HG03064 (cell line): ENCODE data around the gene AHRR.

Experiments used
- ATAC-seq: cut with Tn5 transposase; IDR thresholded peaks from one replicate; pipeline ENCODE4 v1.9.1; 2021; ENCODE audit warnings: low read depth; ENCODE audit not compliant: unreplicated experiment

Gene AHRR

DNA sequence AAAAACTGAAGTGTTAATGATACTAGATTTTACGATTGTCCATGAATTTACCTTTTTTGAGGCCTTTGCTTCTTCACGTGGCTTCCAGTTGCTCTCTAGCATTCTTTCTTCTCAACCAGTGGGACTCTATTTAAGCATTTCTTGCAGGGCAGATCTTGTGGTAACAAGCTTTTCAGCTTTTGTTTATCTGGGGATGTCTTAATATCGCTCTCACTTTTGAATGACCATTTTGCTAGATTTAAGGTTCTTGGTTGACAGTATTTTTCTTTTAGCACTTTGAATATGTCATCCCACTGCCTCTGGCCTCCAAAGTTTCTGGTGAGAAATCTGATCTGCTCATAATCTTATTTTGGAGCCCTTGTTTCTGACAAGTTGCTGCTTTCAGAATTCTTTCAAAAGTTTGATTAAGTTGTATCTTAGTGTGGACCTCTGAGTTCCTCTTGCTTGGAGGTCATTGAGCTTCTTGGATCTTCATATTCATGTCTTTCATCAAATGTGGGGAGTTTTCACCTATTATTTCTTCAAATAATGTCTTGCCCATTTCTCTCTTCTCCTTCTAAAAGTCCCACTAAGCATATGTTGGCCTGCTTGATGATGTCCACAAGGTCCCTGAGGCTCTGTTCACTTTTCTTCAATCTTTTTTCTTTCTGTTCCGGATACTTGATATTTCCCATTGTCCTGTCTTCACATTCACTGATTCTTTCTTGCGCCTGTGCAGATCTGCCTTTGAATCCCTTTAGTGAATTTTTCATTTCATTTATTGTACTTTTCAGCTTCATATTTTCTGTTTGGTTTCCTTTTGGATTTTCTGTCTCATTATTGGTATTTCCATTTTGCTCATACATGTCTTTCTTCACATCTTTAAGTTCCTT, 130.3 kb downstream of the AHRR start:
- no peak for ATAC-seq

DNA sequence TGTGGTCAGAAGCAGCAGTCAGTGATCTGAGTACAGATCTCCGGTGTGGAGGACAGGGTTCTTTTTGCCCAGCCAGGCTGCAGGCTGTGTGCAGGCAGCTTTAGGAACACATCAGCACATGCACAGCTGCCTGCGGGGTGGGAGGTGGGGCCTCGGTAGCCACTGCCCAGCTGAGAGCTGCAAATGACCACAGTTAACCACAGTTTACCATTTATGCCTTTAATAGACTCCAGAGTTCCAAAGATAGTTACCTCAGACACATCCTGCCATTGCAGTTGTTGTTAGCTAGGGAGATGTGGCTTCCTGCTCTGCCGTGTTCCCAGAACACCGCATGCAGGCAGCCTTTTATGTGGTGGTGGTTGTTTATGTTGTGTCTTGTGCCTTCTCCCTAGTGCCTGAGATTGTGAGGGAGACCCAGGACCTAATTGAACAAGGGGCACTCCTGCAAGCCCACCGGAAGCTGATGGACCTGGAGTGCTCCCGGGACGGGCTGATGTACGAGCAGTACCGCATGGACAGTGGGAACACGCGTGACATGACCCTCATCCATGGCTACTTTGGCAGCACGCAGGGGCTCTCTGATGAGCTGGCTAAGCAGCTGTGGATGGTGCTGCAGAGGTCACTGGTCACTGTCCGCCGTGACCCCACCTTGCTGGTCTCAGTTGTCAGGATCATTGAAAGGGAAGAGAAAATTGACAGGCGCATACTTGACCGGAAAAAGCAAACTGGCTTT, 131.6 kb downstream of the AHRR start:
- no peak for ATAC-seq

DNA sequence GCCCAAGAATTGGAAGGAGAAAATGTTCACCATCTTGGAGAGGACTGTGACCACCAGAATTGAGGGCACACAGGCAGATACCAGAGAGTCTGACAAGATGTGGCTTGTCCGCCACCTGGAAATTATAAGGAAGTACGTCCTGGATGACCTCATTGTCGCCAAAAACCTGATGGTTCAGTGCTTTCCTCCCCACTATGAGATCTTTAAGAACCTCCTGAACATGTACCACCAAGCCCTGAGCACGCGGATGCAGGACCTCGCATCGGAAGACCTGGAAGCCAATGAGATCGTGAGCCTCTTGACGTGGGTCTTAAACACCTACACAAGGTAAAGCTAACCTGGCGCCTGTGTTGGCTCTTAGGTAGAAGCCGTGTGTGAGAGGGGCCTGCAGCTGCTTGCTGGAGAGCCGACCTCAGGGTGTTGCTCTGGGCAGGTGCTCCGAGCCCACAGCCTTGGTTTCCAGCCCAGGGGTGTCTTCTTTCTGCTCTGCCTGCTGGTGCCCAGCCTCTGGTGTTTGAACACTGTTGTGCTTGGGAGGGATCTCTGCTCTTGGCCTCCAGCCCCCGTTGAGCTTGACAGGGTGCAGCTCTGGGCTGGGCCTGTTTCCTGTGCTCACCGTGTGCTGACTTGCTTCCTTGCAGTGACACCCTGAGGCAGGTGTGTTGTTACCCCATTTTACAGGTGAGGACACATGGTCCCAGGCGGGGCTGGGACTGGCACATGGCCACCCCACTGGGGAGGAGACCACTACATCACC, 132.4 kb downstream of the AHRR start:
- ATAC-seq = no peak

- ATAC-seq = no peak
These were observed 133.4 kb downstream of the AHRR start for GRCh38 chr5:454936-455335.

DNA sequence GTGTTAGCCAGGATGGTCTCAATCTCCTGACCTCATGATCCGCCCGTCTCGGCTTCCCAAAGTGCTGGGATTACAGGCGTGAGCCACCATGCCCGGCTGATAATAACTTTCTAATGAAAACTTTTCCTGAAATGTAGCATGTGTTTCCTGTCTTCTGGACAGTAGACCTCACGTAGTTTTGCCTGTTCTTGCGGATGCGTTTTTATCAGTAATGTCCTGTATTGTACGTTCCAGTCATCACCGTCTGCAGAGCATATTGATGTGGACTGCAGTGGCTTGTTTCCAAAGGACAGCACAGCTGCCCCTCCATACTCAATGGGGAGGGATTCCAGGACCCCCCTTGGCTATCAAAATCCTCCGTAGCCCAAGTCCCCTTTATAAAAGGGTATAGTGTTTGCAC, 134.3 kb downstream of the AHRR start:
- ATAC-seq = no peak

GRCh38 chr5:456351-457194, 135.1 kb downstream of the AHRR start:
- ATAC-seq = no peak

DNA sequence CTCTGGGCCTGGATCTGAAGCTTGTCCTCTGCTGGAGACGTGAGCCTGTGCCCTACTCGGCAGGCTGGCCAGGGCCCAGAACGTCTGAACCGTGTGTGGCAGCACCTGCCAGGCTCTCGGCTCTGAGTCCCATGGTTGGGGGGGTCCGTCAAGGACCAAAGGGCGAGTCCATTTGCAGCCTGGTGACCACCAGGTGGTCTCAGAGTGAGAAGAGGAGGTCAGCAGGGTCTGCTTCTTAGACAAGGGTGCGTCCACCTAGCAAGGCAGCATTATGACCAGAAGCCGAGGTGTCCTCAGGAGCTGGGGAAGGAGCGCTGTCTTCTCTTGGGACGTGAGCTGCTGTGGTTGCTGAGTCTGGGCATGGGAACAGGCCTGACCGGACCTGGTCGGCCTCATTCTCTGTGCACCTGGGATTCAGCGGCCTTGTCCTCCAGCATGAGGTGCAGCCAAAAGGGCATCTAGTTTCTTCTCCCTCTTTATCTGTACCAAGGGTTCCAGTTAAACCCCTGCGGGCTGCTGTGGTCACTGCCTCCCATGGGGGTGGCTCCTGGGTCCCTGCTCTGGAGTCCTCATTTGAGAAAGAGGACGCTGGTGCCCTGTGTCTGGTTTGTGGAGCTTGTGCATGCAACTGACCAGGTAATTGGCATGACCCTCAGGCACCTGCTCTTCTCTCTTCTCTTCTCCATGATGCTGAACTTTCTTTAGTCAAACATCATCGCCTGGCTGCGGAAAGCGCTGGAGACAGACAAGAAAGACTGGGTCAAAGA, 135.9 kb downstream of the AHRR start:
- ATAC-seq = no peak

GRCh38 chr5:458547-459353, 137.2 kb downstream of the AHRR start:
- ATAC-seq = no peak

DNA sequence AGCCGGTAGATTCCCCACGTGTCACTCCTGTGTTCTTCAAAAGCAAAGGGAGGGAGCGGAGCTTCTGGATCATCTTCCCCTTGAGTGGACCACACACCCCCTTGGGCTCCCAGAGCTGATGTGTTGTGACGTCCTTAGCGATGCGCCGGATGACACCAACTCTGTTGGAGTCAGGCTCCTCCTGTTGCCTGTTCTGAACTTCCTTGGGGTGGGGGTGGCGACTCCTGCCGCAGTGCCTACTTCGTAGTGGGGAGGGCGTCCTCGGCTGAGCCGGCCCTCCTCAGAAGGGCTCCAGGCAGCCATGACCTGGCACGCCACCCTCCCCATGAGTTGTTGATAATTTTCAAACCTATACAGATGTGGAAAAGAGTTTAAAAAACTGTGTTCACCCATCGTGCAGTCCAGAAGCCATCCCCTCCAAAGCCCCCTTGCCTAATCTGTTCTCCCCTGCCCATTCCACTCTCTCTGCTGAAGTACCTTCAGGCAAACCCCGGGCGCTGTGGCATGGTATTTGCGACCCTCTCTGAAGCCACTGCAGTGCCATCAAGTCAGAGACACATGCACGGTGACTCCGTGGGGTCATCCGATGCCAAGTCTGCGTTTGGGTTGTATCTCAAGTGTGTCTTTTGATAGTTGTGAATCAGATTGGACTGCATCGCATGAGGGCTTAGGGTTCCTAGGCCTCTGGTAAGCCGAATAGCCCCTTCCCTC, 138.2 kb downstream of the AHRR start:
- ATAC-seq = no peak

DNA sequence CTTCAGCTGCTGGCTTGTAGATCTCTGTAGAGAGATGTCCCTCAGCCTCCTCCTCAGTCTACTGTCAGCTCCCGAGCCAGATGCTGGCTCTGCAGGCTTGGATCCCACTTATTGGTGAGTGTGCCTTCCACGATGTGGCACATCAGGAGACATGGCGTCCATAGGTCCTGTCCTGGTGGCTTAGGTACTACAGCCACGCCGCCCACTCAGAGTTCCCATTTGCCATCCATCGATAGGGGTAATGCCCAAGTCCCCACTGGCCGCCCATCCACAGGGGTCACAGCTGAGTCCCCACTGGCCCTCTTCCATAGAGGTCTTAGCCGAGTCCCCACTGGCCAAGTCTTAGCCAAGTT, 138.7 kb downstream of the AHRR start:
- ATAC-seq = no peak

GRCh38 chr5:462051-462481, 140.6 kb downstream of the AHRR start:
- ATAC-seq = no peak

- ATAC-seq = no peak
These were observed 141.8 kb downstream of the AHRR start for GRCh38 chr5:463301-463700.

- no peak for ATAC-seq
These were observed 142.4 kb downstream of the AHRR start for GRCh38 chr5:463952-464351.

DNA sequence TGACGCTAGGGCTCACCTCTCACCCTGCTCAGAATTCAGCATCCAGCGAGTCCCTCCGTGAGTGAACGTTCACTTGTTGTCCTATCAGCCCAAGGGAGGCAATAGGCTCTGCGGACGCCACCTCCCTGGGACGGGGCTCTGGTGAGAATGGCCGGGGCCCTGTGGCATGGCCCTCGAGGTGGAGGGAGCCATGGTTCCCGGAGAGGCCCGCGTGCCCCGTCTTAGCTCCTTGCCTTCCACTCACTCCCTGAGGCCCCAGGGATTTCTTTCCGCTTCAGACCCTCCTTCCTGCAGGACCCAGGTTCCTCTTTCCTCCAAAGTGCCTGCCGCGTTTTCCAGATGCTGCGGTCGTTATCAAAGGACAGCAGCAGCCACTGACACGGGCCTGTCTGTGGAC, 142.9 kb downstream of the AHRR start:
- no peak for ATAC-seq

DNA sequence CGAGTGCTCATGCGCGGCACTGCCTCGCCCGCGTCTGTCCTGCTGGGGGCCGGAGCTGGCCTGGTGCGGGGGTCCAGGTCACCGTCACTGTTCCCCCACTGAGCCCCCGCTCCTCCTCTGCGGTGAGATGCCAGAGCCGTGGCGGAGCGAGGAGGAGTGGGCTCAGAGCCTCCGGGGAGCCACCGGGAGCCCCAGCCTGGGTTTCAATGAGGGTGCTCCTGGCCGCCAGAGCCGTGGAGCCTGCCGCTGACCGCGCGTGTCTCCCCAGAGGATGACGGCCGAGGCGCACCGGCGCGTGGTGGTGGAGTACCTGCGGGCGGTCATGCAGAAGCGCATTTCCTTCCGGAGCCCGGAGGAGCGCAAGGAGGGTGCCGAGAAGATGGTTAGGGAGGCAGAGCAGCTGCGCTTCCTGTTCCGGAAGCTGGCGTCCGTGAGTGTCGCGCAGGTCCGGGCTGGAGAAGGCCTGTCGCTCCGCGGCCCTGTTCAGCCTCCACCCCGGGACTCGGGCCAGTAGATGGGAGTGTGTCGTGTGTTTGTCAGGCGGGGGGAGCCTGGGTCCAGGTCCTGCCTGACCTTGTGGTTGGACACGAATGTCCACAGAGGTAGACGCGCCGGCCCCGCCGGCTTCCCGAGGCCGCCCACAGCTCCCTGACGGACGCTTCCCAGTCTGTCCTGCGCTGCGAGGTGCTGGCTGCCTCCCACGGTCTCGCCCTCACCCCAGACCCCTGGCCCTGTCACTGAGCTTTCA, 143.5 kb downstream of the AHRR start:
- no peak for ATAC-seq

GRCh38 chr5:465591-466403, 144.3 kb downstream of the AHRR start:
- ATAC-seq = no peak
